HepG2 (cell line): Measurements from ENCODE around the gene FGA. TPM values are rescaled to one million over a fixed set of nuclear protein-coding genes. Genes with fewer than 3 reads are reported as not detected.

Source experiments
- ATAC-seq: fragments of 200-7000 bp; cut with Tn5 transposase; 3 replicates; pipeline ENCODE4 v1.9.1; 2020; ENCODE audit warnings: mild to moderate bottlenecking, moderate library complexity
- BruUV-seq: library from RNA; stranded (reverse); fragments of 400-500 nt; replicated peaks from 2 replicates; lab custom pipeline; 2021; lab: Mats Ljungman, UMichigan
- CTCF ChIA-PET: fragments of 300-600 bp; formaldehyde crosslinking; extraction: SDS; loops from one replicate; lab custom pipeline; 2021; ENCODE audit warnings: low total read pairs, inconsistent platforms, low intra/inter-chr PET ratio; lab: Yijun Ruan, JAX
- POLR2A ChIA-PET: fragments of 350-600 bp; sonication (Branson Sonifier 250); formaldehyde crosslinking; loops from one replicate; lab custom pipeline; 2020; ENCODE audit warnings: antibody characterized with exemption, inconsistent platforms; lab: Yijun Ruan, JAX
- DNase-seq: peaks from one replicate; pipeline ENCODE4 v3.0.0-alpha.2; 2015; ENCODE audit warnings: low spot score
- FAIRE-seq: peaks from 3 replicates; lab custom pipeline; 2011; peaks lifted over from hg19 to GRCh38; lab: Jason Lieb, UNC
- H2AFZ ChIP-seq: one replicate; pipeline ENCODE4 v1.6.1; 2011; ENCODE audit warnings: low read length, inconsistent platforms
- H3K27ac ChIP-seq: fragments of 300-600 bp; 3 replicates; pipeline ENCODE4 v1.8.0; 2011; ENCODE audit warnings: mixed run types, mild to moderate bottlenecking, mixed read lengths, low read length, inconsistent platforms; ENCODE audit not compliant: insufficient read depth; ENCODE audit errors: extremely low read length
- H3K27me3 ChIP-seq, 2 experiments: fragments of 200-600 bp in 1 of 2; 2 replicates in 1 of 2; 3 replicates in 1 of 2; pipeline versions ENCODE4 v1.6.0 to v1.8.0; 2011; ENCODE audit warnings: low read length in 2 of 2, mild to moderate bottlenecking in 2 of 2, moderate library complexity in 2 of 2, inconsistent platforms in 1 of 2; ENCODE audit not compliant: insufficient read depth in 2 of 2, control insufficient read depth in 1 of 2
- H3K36me3 ChIP-seq, 2 experiments: fragments of 200-600 bp in 1 of 2; replicated peaks in 1 of 2; 2 replicates in 1 of 2; 3 replicates in 1 of 2; pipeline versions ENCODE4 v1.5.1 to v1.8.0; 2011; ENCODE audit warnings: low read length in 2 of 2, inconsistent platforms in 1 of 2; ENCODE audit not compliant: insufficient read depth in 2 of 2, control insufficient read depth in 1 of 2
- H3K4me1 ChIP-seq: 2 replicates; pipeline ENCODE4 v1.5.1; 2012; ENCODE audit warnings: low read length, inconsistent platforms; ENCODE audit not compliant: insufficient read depth
- H3K4me2 ChIP-seq: 2 replicates; pipeline ENCODE4 v1.6.0; 2011; ENCODE audit warnings: low read depth, low read length, inconsistent platforms
- H3K4me3 ChIP-seq, 3 experiments: fragments of 200-600 bp in 1 of 3; sonication (generic), shearing (Covaris generic) in 1 of 3; replicated peaks in 1 of 3; 2 replicates each; pipeline ENCODE4 v1.5.1; 2011 to 2016; ENCODE audit warnings: low read length in 3 of 3, inconsistent platforms in 2 of 3, low read depth in 2 of 3, mild to moderate bottlenecking in 2 of 3, control low read depth in 1 of 3, mixed read lengths in 1 of 3; ENCODE audit not compliant: insufficient read depth in 1 of 3
- H3K79me2 ChIP-seq: one replicate; pipeline ENCODE4 v1.6.1; 2011; ENCODE audit warnings: low read length, inconsistent platforms; ENCODE audit not compliant: insufficient read depth
- H3K9ac ChIP-seq: 2 replicates; pipeline ENCODE4 v1.6.0; 2011; ENCODE audit warnings: mild to moderate bottlenecking, low read depth, low read length, inconsistent platforms; ENCODE audit not compliant: insufficient read depth
- H3K9me3 ChIP-seq: 2 replicates; pipeline ENCODE4 v1.5.1; 2012; ENCODE audit warnings: mild to moderate bottlenecking, low read length
- H4K20me1 ChIP-seq: 2 replicates; pipeline ENCODE4 v1.6.0; 2011; ENCODE audit warnings: inconsistent platforms, mild to moderate bottlenecking, low read length, moderate library complexity; ENCODE audit not compliant: insufficient read depth
- MXD4 ChIP-seq: IDR thresholded peaks from 2 replicates; pipeline ENCODE4 v1.6.1; 2016; ENCODE audit warnings: mild to moderate bottlenecking, missing biosample characterization, missing genetic modification reagents
- NFIB ChIP-seq: sonication (generic); formaldehyde crosslinking; IDR thresholded peaks from 2 replicates; pipeline ENCODE4 v1.9.0; 2021; ENCODE audit warnings: missing genetic modification reagents, mild to moderate bottlenecking, borderline replicate concordance
- PCBP2 ChIP-seq: fragments of 200-400 bp; formaldehyde crosslinking; optimal IDR thresholded peaks from 2 replicates; pipeline ENCODE3; 2018; ENCODE audit warnings: low read length, low read depth; ENCODE audit not compliant: poor library complexity, severe bottlenecking
- PRPF4 ChIP-seq: fragments of 200-400 bp; formaldehyde crosslinking; IDR thresholded peaks from 2 replicates; pipeline ENCODE4 v1.6.1; 2016; ENCODE audit warnings: low read length, low read depth; ENCODE audit not compliant: poor library complexity, severe bottlenecking
- SATB2 ChIP-seq: sonication (generic); formaldehyde crosslinking; IDR thresholded peaks from 2 replicates; pipeline ENCODE4 v1.5.0; 2020; ENCODE audit warnings: missing genetic modification reagents
- SRSF1 ChIP-seq: fragments of 200-400 bp; formaldehyde crosslinking; optimal IDR thresholded peaks from 2 replicates; pipeline ENCODE3; 2017; ENCODE audit warnings: mild to moderate bottlenecking, low read depth, low read length, moderate library complexity
- ZC3H13 ChIP-seq: sonication (generic); formaldehyde crosslinking; IDR thresholded peaks from 2 replicates; pipeline ENCODE4 v1.8.1; 2023; ENCODE audit warnings: mild to moderate bottlenecking, missing genetic modification reagents, moderate library complexity
- ZNF138 ChIP-seq: sonication (generic); formaldehyde crosslinking; IDR thresholded peaks from 2 replicates; pipeline ENCODE4 v1.5.0; 2020; ENCODE audit warnings: mild to moderate bottlenecking, low read depth, missing genetic modification reagents
- ZNF672 ChIP-seq: sonication (generic); formaldehyde crosslinking; IDR thresholded peaks from 2 replicates; pipeline ENCODE4 v1.8.1; 2022; ENCODE audit warnings: missing genetic modification reagents
- WGBS: methylation state at CpG from one replicate; pipeline ENCODE4 v1.1.6; 2017; ENCODE audit warnings: low lambda C conversion rate; 5-methylcytosine and 5-hydroxymethylcytosine counted together
- in situ Hi-C: cut with HindIII; loops from 2 replicates; pipeline ENCODE4 v1.10.0; 2017; ENCODE audit warnings: low pct_unique_long_range_greater_than_20kb; ENCODE audit not compliant: extremely low pct_ligation_motif_present
- intact Hi-C: fragments of 100-400 bp; cut with micrococcal nuclease; formaldehyde crosslinking; loops from one replicate; pipeline ENCODE4 v1.10.0; 2022; ENCODE audit not compliant: unreplicated experiment
- polyA plus RNA-seq, 8 experiments: library from polyadenylated mRNA; depleted of rRNA in 3 of 8; stranded (reverse) in 7 of 8; unstranded in 1 of 8; fragments of >200 nt; fragmentation: Illumina TruSeq in 4 of 8; extraction: Trizol in 4 of 8; gene quantifications; 2 replicates each; pipeline versions ENCODE4 v1.2.1 to v1.2.3, GENCODE V29; 2011 to 2016; ENCODE audit warnings: low read depth in 4 of 8, missing spikeins in 1 of 8, mixed read lengths in 1 of 8; ENCODE audit not compliant: insufficient read depth in 1 of 8
- total RNA-seq, 5 experiments: library from RNA; depleted of rRNA; stranded (reverse); fragments of >200 nt; fragmentation: Illumina TruSeq; extraction: Trizol; gene quantifications; 2 replicates each; pipeline ENCODE4 v1.2.3, GENCODE V29; 2016; ENCODE audit warnings: low read depth in 1 of 5
- TF ChIP-seq, protein P1 (sequence below): sonication (generic); formaldehyde crosslinking; IDR thresholded peaks from 2 replicates; pipeline ENCODE4 v1.4.0; 2020; ENCODE audit warnings: missing genetic modification reagents, borderline replicate concordance
- TF ChIP-seq, protein P2 (sequence below): sonication (generic); formaldehyde crosslinking; conservative IDR thresholded peaks from 2 replicates; pipeline ENCODE4 v1.8.1; 2023; ENCODE audit warnings: missing genetic modification reagents

The FGA gene
- total and polyA plus RNA-seq, 2 of the 13 experiments (the other 11 are each of a cell fraction or from before 2014, with no cell fraction given) = 640 to 1,523 TPM

DNA sequence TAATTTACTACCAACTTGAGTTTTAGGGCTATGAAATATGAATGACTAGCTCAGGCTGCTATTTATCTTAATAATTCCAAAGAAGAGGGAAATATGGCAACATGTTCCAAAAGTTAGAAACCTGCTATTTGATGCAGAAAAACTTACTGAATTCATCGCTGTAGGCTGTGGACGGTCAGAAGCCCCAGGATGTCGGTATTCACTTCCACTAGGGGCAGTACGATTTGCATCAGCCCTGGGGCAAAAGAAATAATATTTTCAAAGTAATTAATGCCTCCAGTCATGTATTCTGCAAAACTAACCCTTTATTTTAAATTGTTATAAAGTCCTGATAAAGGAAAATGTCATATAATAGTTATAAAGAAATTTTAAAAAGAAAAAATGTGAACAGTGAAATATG, 44.9 kb downstream of the FGA start:
- in situ Hi-C loops (no loop called here), intact Hi-C loops (no loop called here)
- Histone ChIP-seq H3K9ac (no peak overlapping the region), H3K79me2 (peaks cover 25% of the 10 kb centered on the region), H3K4me2 (no peak overlapping the region), H3K4me3 (no peak overlapping the region), H3K27me3 (no peaks in the 10 kb centered on the region; a peak in 1 of 5 replicates), H2AFZ (no peak overlapping the region), H3K36me3 (peaks cover 13 to 70% of the 10 kb centered on the region in 2 experiments; a peak in 4 of 5 replicates), H3K4me1 (peaks cover 12% of the 10 kb centered on the region), H3K27ac (no peak overlapping the region), H3K9me3 (no peaks in the 10 kb centered on the region), H4K20me1 (no peaks in the 10 kb centered on the region)
- CTCF ChIA-PET = no interaction called here
- DNase-seq (no peak), FAIRE-seq (no peak), ATAC-seq (no peak)
- POLR2A ChIA-PET = no interaction called here
- 85% methylated on average over 4 of the region's 4 CpGs for WGBS
- TF ChIP-seq ZNF138 (no peak), ZC3H13 (CRISPR knock-in tag) (no peak), PRPF4 (peak; percentile 75), NFIB (CRISPR knock-in tag) (no peak)
- no TSS peak for BruUV-seq

GRCh38 chr4:154542271-154542879, 48.2 kb downstream of the FGA start:
- Histone ChIP-seq H3K36me3 (peaks cover 19 to 93% of the 10 kb centered on the region in 2 experiments; a peak in 4 of 5 replicates), H3K9ac (no peak overlapping the region), H3K79me2 (no peaks in the 10 kb centered on the region), H4K20me1 (no peaks in the 10 kb centered on the region), H2AFZ (no peak overlapping the region), H3K27ac (no peak overlapping the region), H3K4me3 (no peak overlapping the region), H3K9me3 (no peaks in the 10 kb centered on the region), H3K4me2 (no peak overlapping the region)
- BruUV-seq = no TSS peak
- intact Hi-C loops (no loop called here), in situ Hi-C loops (no loop called here)
- ChIA-PET CTCF (no interaction called here), POLR2A (no interaction called here)
- 97% methylated on average over 4 of the region's 4 CpGs for WGBS
- TF ChIP-seq, protein P1, sequence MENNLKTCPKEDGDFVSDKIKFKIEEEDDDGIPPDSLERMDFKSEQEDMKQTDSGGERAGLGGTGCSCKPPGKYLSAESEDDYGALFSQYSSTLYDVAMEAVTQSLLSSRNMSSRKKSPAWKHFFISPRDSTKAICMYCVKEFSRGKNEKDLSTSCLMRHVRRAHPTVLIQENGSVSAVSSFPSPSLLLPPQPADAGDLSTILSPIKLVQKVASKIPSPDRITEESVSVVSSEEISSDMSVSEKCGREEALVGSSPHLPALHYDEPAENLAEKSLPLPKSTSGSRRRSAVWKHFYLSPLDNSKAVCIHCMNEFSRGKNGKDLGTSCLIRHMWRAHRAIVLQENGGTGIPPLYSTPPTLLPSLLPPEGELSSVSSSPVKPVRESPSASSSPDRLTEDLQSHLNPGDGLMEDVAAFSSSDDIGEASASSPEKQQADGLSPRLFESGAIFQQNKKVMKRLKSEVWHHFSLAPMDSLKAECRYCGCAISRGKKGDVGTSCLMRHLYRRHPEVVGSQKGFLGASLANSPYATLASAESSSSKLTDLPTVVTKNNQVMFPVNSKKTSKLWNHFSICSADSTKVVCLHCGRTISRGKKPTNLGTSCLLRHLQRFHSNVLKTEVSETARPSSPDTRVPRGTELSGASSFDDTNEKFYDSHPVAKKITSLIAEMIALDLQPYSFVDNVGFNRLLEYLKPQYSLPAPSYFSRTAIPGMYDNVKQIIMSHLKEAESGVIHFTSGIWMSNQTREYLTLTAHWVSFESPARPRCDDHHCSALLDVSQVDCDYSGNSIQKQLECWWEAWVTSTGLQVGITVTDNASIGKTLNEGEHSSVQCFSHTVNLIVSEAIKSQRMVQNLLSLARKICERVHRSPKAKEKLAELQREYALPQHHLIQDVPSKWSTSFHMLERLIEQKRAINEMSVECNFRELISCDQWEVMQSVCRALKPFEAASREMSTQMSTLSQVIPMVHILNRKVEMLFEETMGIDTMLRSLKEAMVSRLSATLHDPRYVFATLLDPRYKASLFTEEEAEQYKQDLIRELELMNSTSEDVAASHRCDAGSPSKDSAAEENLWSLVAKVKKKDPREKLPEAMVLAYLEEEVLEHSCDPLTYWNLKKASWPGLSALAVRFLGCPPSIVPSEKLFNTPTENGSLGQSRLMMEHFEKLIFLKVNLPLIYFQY (CRISPR knock-in tag) = no peak
- TF ChIP-seq MXD4 (CRISPR knock-in tag) (no peak), PCBP2 (no peak), SRSF1 (no peak), SATB2 (CRISPR knock-in tag) (no peak), ZNF672 (CRISPR knock-in tag) (no peak)
- TF ChIP-seq, protein P2, sequence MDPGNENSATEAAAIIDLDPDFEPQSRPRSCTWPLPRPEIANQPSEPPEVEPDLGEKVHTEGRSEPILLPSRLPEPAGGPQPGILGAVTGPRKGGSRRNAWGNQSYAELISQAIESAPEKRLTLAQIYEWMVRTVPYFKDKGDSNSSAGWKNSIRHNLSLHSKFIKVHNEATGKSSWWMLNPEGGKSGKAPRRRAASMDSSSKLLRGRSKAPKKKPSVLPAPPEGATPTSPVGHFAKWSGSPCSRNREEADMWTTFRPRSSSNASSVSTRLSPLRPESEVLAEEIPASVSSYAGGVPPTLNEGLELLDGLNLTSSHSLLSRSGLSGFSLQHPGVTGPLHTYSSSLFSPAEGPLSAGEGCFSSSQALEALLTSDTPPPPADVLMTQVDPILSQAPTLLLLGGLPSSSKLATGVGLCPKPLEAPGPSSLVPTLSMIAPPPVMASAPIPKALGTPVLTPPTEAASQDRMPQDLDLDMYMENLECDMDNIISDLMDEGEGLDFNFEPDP = no peak
- TF ChIP-seq, all 625 proteins: peak for 0
- ATAC-seq = no peak
- Histone ChIP-seq H3K4me1 (no peaks in the 10 kb centered on the region), H3K27me3 (no peaks in the 10 kb centered on the region)
- no peak for DNase-seq
- no peak for FAIRE-seq
